Loucy (cell line): Measurements from ENCODE around the gene RUFY2.

ENCODE experiments used
- CTCF ChIP-seq: fragments of 200-600 bp; sonication (generic); conservative IDR thresholded peaks from 2 replicates; pipeline ENCODE4 v1.5.1; 2014; ENCODE audit warnings: mild to moderate bottlenecking, antibody characterized with exemption, low read length
- EZH2phosphoT487 ChIP-seq: fragments of 200-600 bp; IDR thresholded peaks from 2 replicates; pipeline ENCODE4 v1.6.1; 2018; ENCODE audit warnings: antibody characterized with exemption, mild to moderate bottlenecking, moderate library complexity, borderline replicate concordance

GRCh38 chr10:68442971-68443370 is 35.9 kb upstream of the RUFY2 start:
- TF ChIP-seq CTCF, result no peak
- no peak for TF ChIP-seq EZH2phosphoT487
